ENCODE data around the gene LRMDA. TPM values are rescaled to one million over a fixed set of nuclear protein-coding genes. Genes with fewer than 3 reads are reported as not detected.

Gene LRMDA
- total and polyA plus RNA-seq, 2 donors (not counting 3 experiments of a cell fraction or from before 2014, with no cell fraction given), result 9.7 to 18.0 TPM

GRCh38 chr10:76127984-76128589 lies 696.7 kb downstream of the LRMDA start:
- intact Hi-C loops (cut with micrococcal nuclease), result no loop called here
- Histone ChIP-seq H3K9me1 (replicated peaks; ENCODE audit: control insufficient read depth, extremely low read depth, insufficient read depth, low read length) (no peaks in the 10 kb centered on the region), H3K9ac (replicated peaks; ENCODE audit: extremely low read depth, insufficient read depth, low read length) (no peak overlapping the region), H3K36me3 (ENCODE audit: control insufficient read depth in 2 of 2, extremely low read depth in 1 of 2, insufficient read depth in 2 of 2, low read length in 2 of 2) (no peaks in the 10 kb centered on the region), H3K79me2 (ENCODE audit: control insufficient read depth, insufficient read depth, low read length) (no peaks in the 10 kb centered on the region), H3K9me3 (replicated peaks; ENCODE audit: control insufficient read depth, insufficient read depth, low read length) (no peaks in the 10 kb centered on the region), H3K27me3 (ENCODE audit: control insufficient read depth in 2 of 2, insufficient read depth in 2 of 2, low read length in 2 of 2) (no peaks in the 10 kb centered on the region), H3K27ac (ENCODE audit: insufficient read depth, low read depth, low read length) (no peak overlapping the region), H3K4me2 (ENCODE audit: insufficient read depth, low read length) (no peak overlapping the region), H2AFZ (ENCODE audit: low read depth, low read length) (no peak overlapping the region), H3K4me3 (replicated peaks in 1 of 3; ENCODE audit: insufficient read depth in 1 of 3, low read depth in 1 of 3, low read length in 3 of 3) (no peak overlapping the region), H3K4me1 (ENCODE audit: control insufficient read depth, extremely low read depth, insufficient read depth, low read length) (no peaks in the 10 kb centered on the region), H4K20me1 (replicated peaks; ENCODE audit: control insufficient read depth, extremely low read depth, insufficient read depth, low read length) (no peaks in the 10 kb centered on the region)
- ChIA-PET POLR2A (no interaction called here), CTCF (no interaction called here)
- dilution Hi-C loops (cut with MboI; ENCODE audit: extremely low pct_ligation_motif_present, low sequenced_read_pairs), result no loop called here
- TF ChIP-seq JUN (IDR thresholded peaks at IDR 0.05; ENCODE audit: borderline replicate concordance, insufficient read depth, insufficient read length, low read depth) (no peak), POLR2AphosphoS5 (IDR thresholded peaks at IDR 0.05; ENCODE audit: insufficient read depth, low read depth, low read length) (no peak)
- TF ChIP-seq, protein P1, sequence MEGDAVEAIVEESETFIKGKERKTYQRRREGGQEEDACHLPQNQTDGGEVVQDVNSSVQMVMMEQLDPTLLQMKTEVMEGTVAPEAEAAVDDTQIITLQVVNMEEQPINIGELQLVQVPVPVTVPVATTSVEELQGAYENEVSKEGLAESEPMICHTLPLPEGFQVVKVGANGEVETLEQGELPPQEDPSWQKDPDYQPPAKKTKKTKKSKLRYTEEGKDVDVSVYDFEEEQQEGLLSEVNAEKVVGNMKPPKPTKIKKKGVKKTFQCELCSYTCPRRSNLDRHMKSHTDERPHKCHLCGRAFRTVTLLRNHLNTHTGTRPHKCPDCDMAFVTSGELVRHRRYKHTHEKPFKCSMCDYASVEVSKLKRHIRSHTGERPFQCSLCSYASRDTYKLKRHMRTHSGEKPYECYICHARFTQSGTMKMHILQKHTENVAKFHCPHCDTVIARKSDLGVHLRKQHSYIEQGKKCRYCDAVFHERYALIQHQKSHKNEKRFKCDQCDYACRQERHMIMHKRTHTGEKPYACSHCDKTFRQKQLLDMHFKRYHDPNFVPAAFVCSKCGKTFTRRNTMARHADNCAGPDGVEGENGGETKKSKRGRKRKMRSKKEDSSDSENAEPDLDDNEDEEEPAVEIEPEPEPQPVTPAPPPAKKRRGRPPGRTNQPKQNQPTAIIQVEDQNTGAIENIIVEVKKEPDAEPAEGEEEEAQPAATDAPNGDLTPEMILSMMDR (IDR thresholded peaks at IDR 0.05; ENCODE audit: extremely low read depth in 1 of 2, insufficient read depth in 1 of 2, low read depth in 1 of 2, low read length in 2 of 2), result no peak
- FAIRE-seq (no peak), DNase-seq (ENCODE audit: low read depth, low spot score) (no peak)
- no TSS peak for BruUV-seq (replicated peaks)

- no peaks in the 10 kb centered on the region for H3K4me1 ChIP-seq (ENCODE audit: control insufficient read depth, extremely low read depth, insufficient read depth, low read length)
- H3K27ac ChIP-seq (ENCODE audit: insufficient read depth, low read depth, low read length), result no peak overlapping the region
- ChIA-PET POLR2A (no interaction called here), CTCF (no interaction called here)
- H3K79me2 ChIP-seq (ENCODE audit: control insufficient read depth, insufficient read depth, low read length), result no peaks in the 10 kb centered on the region
- H3K9me3 ChIP-seq (replicated peaks; ENCODE audit: control insufficient read depth, insufficient read depth, low read length), result no peaks in the 10 kb centered on the region
- H3K9me1 ChIP-seq (replicated peaks; ENCODE audit: control insufficient read depth, extremely low read depth, insufficient read depth, low read length), result no peaks in the 10 kb centered on the region
- no peak overlapping the region for H3K4me3 ChIP-seq (replicated peaks in 1 of 3; ENCODE audit: insufficient read depth in 1 of 3, low read depth in 1 of 3, low read length in 3 of 3)
- H2AFZ ChIP-seq (ENCODE audit: low read depth, low read length), result no peak overlapping the region
- no peaks in the 10 kb centered on the region for H3K27me3 ChIP-seq (ENCODE audit: control insufficient read depth in 2 of 2, insufficient read depth in 2 of 2, low read length in 2 of 2)
- no peak overlapping the region for H3K9ac ChIP-seq (replicated peaks; ENCODE audit: extremely low read depth, insufficient read depth, low read length)
- intact Hi-C loops (cut with micrococcal nuclease), result no loop called here
- no peak overlapping the region for H3K4me2 ChIP-seq (ENCODE audit: insufficient read depth, low read length)
- H4K20me1 ChIP-seq (replicated peaks; ENCODE audit: control insufficient read depth, extremely low read depth, insufficient read depth, low read length), result no peaks in the 10 kb centered on the region
- TF ChIP-seq MAX (IDR thresholded peaks at IDR 0.05; ENCODE audit: insufficient read depth, insufficient read length) (no peak), FOS (IDR thresholded peaks at IDR 0.05; ENCODE audit: borderline replicate concordance, insufficient read depth, low read length) (no peak), MYC (IDR thresholded peaks at IDR 0.05; ENCODE audit: low read depth, low read length) (no peak), GATA2 (IDR thresholded peaks at IDR 0.05; ENCODE audit: insufficient read depth, insufficient read length, low read depth, low read length) (no peak), POLR2A (IDR thresholded peaks at IDR 0.05; ENCODE audit: low read depth, low read length) (no peak), POLR2AphosphoS5 (IDR thresholded peaks at IDR 0.05; ENCODE audit: insufficient read depth, low read depth, low read length) (no peak), EZH2 (IDR thresholded peaks at IDR 0.05; ENCODE audit: borderline replicate concordance, low read depth, low read length, severe bottlenecking) (no peak), JUN (IDR thresholded peaks at IDR 0.05; ENCODE audit: borderline replicate concordance, insufficient read depth, insufficient read length, low read depth) (no peak)
- TF ChIP-seq, protein P1 (IDR thresholded peaks at IDR 0.05; ENCODE audit: extremely low read depth in 1 of 2, insufficient read depth in 1 of 2, low read depth in 1 of 2, low read length in 2 of 2), result no peak
- DNase-seq (ENCODE audit: low read depth, low spot score) (no peak), FAIRE-seq (no peak)
- dilution Hi-C loops (cut with MboI; ENCODE audit: extremely low pct_ligation_motif_present, low sequenced_read_pairs), result no loop called here
- H3K36me3 ChIP-seq (ENCODE audit: control insufficient read depth in 2 of 2, extremely low read depth in 1 of 2, insufficient read depth in 2 of 2, low read length in 2 of 2), result no peaks in the 10 kb centered on the region
- BruUV-seq (replicated peaks), result no TSS peak
Measured at GRCh38 chr10:76129213-76129612, 697.8 kb downstream of the LRMDA start.
